ENCODE results near the gene GOSR2.
A peak's percentile ranks its signal among the peaks of the same experiment; 100 is the strongest.

Gene GOSR2

GRCh38 chr17:46922804-46923635 lies at the start of gene GOSR2:
Gene GOSR2, plus strand, starts transcription at chr17:46923160. Its CDS starts 33 bp downstream, at chr17:46923193.
- H3K27ac Mint-ChIP-seq = peak within 1 kb of the TSS; percentile 100
- peak; percentile 97 for ATAC-seq
- peak within 1 kb of the TSS; percentile 98 for H3K4me3 Mint-ChIP-seq
- H3K36me3 Mint-ChIP-seq (ENCODE audit: low read depth) = peaks cover 10% of the 10 kb centered on the region
- peak; percentile 94 for DNase-seq
- no peaks in the 10 kb centered on the region for H3K9me3 Mint-ChIP-seq
- no peaks in the 10 kb centered on the region for H3K27me3 Mint-ChIP-seq
- peaks cover 47% of the 10 kb centered on the region for H3K4me1 Mint-ChIP-seq

GRCh38 chr17:46873941-46874645 lies 48.9 kb upstream of the GOSR2 start:
- Mint-ChIP-seq H3K27ac (no peak overlapping the region), H3K9me3 (no peaks in the 10 kb centered on the region), H3K27me3 (no peaks in the 10 kb centered on the region), H3K4me1 (peaks cover 2% of the 10 kb centered on the region), H3K4me3 (no peak overlapping the region), H3K36me3 (ENCODE audit: low read depth) (no peaks in the 10 kb centered on the region)
- DNase-seq (no peak), ATAC-seq (no peak)

GRCh38 chr17:46874906-46875305 lies 48.1 kb upstream of the GOSR2 start:
- DNase-seq (no peak), ATAC-seq (no peak)
- Mint-ChIP-seq H3K27ac (no peak overlapping the region), H3K9me3 (no peaks in the 10 kb centered on the region), H3K36me3 (ENCODE audit: low read depth) (no peaks in the 10 kb centered on the region), H3K27me3 (no peaks in the 10 kb centered on the region), H3K4me1 (peaks cover 2% of the 10 kb centered on the region), H3K4me3 (no peak overlapping the region)

- no peaks in the 10 kb centered on the region for H3K27me3 Mint-ChIP-seq
- H3K4me3 Mint-ChIP-seq = no peak overlapping the region
- no peaks in the 10 kb centered on the region for H3K9me3 Mint-ChIP-seq
- no peak for DNase-seq
- H3K4me1 Mint-ChIP-seq = peaks cover 2% of the 10 kb centered on the region
- H3K27ac Mint-ChIP-seq = no peak overlapping the region
- ATAC-seq = no peak
- no peaks in the 10 kb centered on the region for H3K36me3 Mint-ChIP-seq (ENCODE audit: low read depth)
These were observed 47.1 kb upstream of the GOSR2 start for GRCh38 chr17:46875849-46876352.

- H3K27ac Mint-ChIP-seq = no peak overlapping the region
- no peaks in the 10 kb centered on the region for H3K36me3 Mint-ChIP-seq (ENCODE audit: low read depth)
- H3K9me3 Mint-ChIP-seq = no peaks in the 10 kb centered on the region
- H3K4me1 Mint-ChIP-seq = peaks cover 2% of the 10 kb centered on the region
- H3K4me3 Mint-ChIP-seq = no peak overlapping the region
- no peak for DNase-seq
- no peaks in the 10 kb centered on the region for H3K27me3 Mint-ChIP-seq
- no peak for ATAC-seq
These were observed 46.5 kb upstream of the GOSR2 start for GRCh38 chr17:46876353-46876887.

GRCh38 chr17:46876926-46877325 lies 46.0 kb upstream of the GOSR2 start:
- ATAC-seq = no peak
- Mint-ChIP-seq H3K27me3 (no peaks in the 10 kb centered on the region), H3K4me3 (no peak overlapping the region), H3K36me3 (ENCODE audit: low read depth) (no peaks in the 10 kb centered on the region), H3K27ac (no peak overlapping the region), H3K4me1 (peaks cover 2% of the 10 kb centered on the region), H3K9me3 (no peaks in the 10 kb centered on the region)
- DNase-seq = no peak

- Mint-ChIP-seq H3K36me3 (ENCODE audit: low read depth) (no peaks in the 10 kb centered on the region), H3K27me3 (no peaks in the 10 kb centered on the region), H3K27ac (no peak overlapping the region), H3K9me3 (no peaks in the 10 kb centered on the region), H3K4me3 (no peak overlapping the region), H3K4me1 (peaks cover 2% of the 10 kb centered on the region)
- no peak for DNase-seq
- no peak for ATAC-seq
These were observed 45.5 kb upstream of the GOSR2 start for GRCh38 chr17:46877466-46877865.

GRCh38 chr17:46878055-46878454 lies 44.9 kb upstream of the GOSR2 start:
- Mint-ChIP-seq H3K36me3 (ENCODE audit: low read depth) (no peaks in the 10 kb centered on the region), H3K4me3 (no peak overlapping the region), H3K27ac (no peak overlapping the region), H3K27me3 (no peaks in the 10 kb centered on the region), H3K9me3 (no peaks in the 10 kb centered on the region), H3K4me1 (peaks cover 2% of the 10 kb centered on the region)
- DNase-seq (no peak), ATAC-seq (no peak)

- H3K27ac Mint-ChIP-seq = no peak overlapping the region
- peaks cover 2% of the 10 kb centered on the region for H3K4me1 Mint-ChIP-seq
- ATAC-seq = no peak
- no peaks in the 10 kb centered on the region for H3K27me3 Mint-ChIP-seq
- H3K9me3 Mint-ChIP-seq = no peaks in the 10 kb centered on the region
- no peaks in the 10 kb centered on the region for H3K36me3 Mint-ChIP-seq (ENCODE audit: low read depth)
- DNase-seq = no peak
- H3K4me3 Mint-ChIP-seq = no peak overlapping the region
These were observed 43.9 kb upstream of the GOSR2 start for GRCh38 chr17:46879101-46879500.

GRCh38 chr17:46881015-46881414 lies 41.9 kb upstream of the GOSR2 start:
- ATAC-seq (no peak), DNase-seq (no peak)
- Mint-ChIP-seq H3K4me1 (peaks cover 2% of the 10 kb centered on the region), H3K27me3 (peaks cover 2% of the 10 kb centered on the region), H3K9me3 (no peaks in the 10 kb centered on the region), H3K4me3 (no peak overlapping the region), H3K27ac (no peak overlapping the region), H3K36me3 (ENCODE audit: low read depth) (no peaks in the 10 kb centered on the region)

- peaks cover 2% of the 10 kb centered on the region for H3K4me1 Mint-ChIP-seq
- peaks cover 2% of the 10 kb centered on the region for H3K27me3 Mint-ChIP-seq
- ATAC-seq = no peak
- H3K27ac Mint-ChIP-seq = no peak overlapping the region
- no peaks in the 10 kb centered on the region for H3K36me3 Mint-ChIP-seq (ENCODE audit: low read depth)
- no peak for DNase-seq
- no peak overlapping the region for H3K4me3 Mint-ChIP-seq
- no peaks in the 10 kb centered on the region for H3K9me3 Mint-ChIP-seq
These were observed 40.3 kb upstream of the GOSR2 start for GRCh38 chr17:46882666-46883065.

GRCh38 chr17:46883871-46884520 lies 39.0 kb upstream of the GOSR2 start:
- Mint-ChIP-seq H3K9me3 (no peaks in the 10 kb centered on the region), H3K36me3 (ENCODE audit: low read depth) (no peaks in the 10 kb centered on the region), H3K27ac (no peak overlapping the region), H3K4me3 (no peak overlapping the region), H3K27me3 (peaks cover 2% of the 10 kb centered on the region), H3K4me1 (no peaks in the 10 kb centered on the region)
- ATAC-seq (no peak), DNase-seq (no peak)

- ATAC-seq (no peak), DNase-seq (no peak)
- Mint-ChIP-seq H3K4me3 (no peak overlapping the region), H3K36me3 (ENCODE audit: low read depth) (no peaks in the 10 kb centered on the region), H3K4me1 (no peaks in the 10 kb centered on the region), H3K27ac (no peak overlapping the region), H3K9me3 (no peaks in the 10 kb centered on the region), H3K27me3 (peaks cover 2% of the 10 kb centered on the region)
These were observed 38.4 kb upstream of the GOSR2 start for GRCh38 chr17:46884552-46884951.

GRCh38 chr17:46885415-46886309 lies 37.3 kb upstream of the GOSR2 start:
- Mint-ChIP-seq H3K4me1 (no peaks in the 10 kb centered on the region), H3K9me3 (no peaks in the 10 kb centered on the region), H3K27me3 (peaks cover 3% of the 10 kb centered on the region), H3K36me3 (ENCODE audit: low read depth) (no peaks in the 10 kb centered on the region), H3K27ac (no peak overlapping the region), H3K4me3 (no peak overlapping the region)
- ATAC-seq = no peak
- no peak for DNase-seq

Data from activated naive CD8-positive, alpha-beta T cell treated with anti-CD3 and anti-CD28 coated beads, Interleukin-2, amount 50 U/mL, for 24 hours (primary cell).